Measurements from ENCODE around the gene MT1G.
"Not testable (repeated sequence)": the region's sequence is repeated elsewhere in the genome, so short reads cannot be mapped to it uniquely, and the experiment has no call there.

MT1G gene

DNA sequence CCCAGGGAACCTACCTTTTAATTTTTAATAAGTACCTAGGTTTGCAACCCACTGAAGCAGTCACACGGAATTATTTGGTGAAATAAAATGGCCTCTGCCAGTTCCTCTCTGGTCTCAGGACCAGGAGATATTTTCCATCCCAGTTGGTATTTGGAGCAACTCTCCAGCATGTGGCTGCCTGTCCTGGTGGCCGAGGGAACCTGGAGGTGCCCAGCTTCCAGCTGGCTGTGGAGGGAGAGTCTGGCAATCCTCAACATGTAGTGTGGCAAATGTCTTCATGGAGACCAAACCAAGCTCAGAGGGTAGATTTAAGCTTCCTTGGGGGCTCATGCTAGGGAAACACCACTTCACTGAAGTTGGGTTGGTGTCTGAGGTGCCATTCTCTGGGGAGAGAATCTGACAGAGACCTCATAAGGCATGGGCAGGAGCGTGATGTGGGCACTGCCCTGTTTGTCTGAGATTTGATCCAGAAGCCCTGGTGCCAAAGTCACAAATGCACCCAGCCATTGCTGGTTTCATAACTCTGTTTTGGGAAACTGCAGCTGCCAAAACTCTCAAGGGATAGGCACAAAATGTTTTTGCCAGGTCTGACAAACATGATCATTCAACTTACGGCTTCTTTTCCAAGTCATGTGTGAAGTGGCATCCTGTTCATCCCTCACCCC is 17.2 kb upstream of the MT1G start:
- peak in 1 of 56 donors; percentile 14 for DNase-seq

GRCh38 chr16:56684256-56684925 is 16.5 kb upstream of the MT1G start:
- peak in 8 of 56 donors; percentile 12 to 53 (median 32) for DNase-seq

DNA sequence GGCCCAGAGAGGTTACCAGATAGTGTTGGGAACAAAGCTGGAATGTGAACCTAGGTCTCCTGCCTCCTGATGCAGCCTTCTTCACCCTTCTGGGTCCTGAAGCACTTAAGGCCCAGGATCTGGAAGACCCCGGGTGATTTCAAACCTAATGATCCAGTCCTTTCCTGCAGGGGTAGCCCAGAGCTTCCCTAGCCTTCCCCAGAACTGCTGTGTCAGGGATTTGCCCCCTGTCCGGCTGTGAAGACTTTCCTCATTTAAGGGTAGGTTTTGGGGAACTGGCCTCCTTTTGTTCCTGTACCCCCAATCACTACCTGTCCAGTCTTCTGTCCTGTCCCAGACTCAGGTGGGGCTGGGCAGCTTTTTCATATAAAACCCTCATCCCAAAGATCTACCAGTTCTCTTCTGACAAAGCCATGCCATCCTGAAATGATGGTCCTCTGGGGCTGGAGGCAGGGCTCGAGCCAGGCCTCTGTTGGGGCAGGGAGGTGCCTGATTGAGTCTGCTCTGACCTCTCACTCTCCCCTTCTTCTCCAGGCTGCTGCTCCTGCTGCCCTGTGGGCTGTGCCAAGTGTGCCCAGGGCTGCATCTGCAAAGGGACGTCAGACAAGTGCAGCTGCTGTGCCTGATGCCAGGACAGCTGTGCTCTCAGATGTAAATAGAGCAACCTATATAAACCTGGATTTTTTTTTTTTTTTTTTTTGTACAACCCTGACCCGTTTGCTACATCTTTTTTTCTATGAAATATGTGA is 15.7 kb upstream of the MT1G start:
- DNase-seq: peak in 3 of 56 donors; percentile 6 to 36 (median 8)

GRCh38 chr16:56682703-56683397 is 15.0 kb upstream of the MT1G start:
- DNase-seq: peak in 1 of 56 donors; percentile 10

DNA sequence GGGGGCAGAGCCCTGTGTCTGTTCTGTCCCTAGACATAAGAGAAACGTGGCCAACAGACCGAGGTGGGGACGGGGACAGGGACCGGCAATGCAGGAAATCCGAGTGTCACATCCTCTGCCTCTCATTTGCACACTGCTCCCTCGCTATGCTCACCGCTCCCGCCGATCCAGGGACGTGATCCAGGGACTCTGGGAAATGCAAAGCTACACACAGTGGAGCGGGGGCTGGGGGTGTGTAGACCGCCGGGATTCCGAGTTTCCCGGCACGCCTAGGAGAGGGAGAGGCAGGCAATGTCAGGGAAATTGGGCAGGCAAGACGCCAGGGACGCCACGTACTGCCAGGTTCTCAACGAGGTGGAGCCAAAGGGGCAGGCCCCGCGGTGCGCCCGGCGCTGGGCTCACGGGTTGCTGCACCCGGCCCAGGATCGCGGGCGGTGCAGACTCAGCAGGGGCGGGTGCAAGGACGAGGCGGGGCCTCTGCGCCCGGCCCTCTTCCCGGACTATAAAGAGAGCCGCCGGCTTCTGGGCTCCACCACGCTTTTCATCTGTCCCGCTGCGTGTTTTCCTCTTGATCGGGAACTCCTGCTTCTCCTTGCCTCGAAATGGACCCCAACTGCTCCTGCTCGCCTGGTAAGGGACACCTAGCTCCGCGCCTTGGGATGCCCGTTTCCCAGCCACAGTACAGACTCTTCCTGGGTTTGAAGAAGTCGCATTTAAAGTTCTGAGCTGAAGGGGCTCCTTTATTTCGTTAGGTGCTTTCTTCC is 14.3 kb upstream of the MT1G start, which contains the start of gene MT1X:
Gene MT1X, plus strand, starts transcription at position 532 of the 764 bp plus-strand sequence. Its CDS starts 71 bp downstream, at position 603.
- peak in 54 of 56 donors; percentile 28 to 90 (median 76) for DNase-seq

GRCh38 chr16:56679818-56680217 is 12.0 kb upstream of the MT1G start:
- no peak for DNase-seq

DNA sequence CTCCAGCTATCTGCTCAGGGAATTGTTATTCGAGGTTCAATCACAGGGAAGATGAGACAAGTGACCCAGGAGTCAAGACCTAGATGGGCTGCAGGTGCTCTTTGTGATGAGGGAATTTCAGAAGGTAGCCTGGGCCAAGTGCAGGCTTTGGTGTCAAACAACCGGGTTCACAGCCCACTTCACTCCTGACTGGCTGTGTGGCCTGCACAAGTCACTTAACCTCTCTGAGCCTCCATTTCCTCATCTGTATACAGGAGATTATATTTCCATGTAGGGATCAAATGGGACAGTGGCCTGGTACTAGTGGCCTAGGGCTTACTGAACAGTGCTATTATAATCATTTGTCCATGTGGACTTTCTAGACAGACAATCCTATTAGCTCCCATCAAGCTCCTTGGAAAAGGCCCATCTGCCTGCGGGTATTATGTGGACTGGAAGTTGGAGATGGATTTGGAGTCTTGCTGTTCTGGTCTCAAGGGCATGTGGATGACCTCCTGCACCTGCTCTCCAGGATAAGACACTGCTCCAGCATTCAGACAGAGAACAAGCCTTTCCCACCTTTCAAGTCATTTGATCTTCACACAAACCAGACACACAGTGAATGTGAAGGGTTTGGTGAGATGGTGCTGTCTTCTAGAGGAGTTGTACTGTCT is 11.3 kb upstream of the MT1G start:
- DNase-seq: no peak

DNA sequence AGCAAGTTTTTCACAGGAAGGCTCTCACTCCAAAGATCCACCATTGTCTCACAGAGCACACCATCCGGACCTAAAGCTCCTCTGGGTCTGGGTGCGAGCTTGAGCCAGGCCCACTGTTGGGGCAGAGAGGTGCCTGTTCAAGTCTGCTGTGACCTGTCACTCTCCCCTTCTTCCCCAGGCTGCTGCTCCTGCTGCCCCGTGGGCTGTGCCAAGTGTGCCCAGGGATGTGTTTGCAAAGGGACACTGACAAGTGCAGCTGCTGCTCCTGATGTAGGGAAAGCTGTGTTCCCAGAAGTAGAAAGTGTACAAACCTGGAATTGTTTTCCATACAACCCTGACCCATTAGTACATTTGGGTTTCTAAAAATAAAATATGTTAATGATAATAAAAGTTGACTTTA is 9.6 kb upstream of the MT1G start:
- no peak for DNase-seq

- DNase-seq: no peak
Measured at GRCh38 chr16:56675685-56676210, 7.9 kb upstream of the MT1G start.

- DNase-seq: not testable (repeated sequence)
Measured at GRCh38 chr16:56674570-56674969, 6.7 kb upstream of the MT1G start.

- DNase-seq: peak in 5 of 56 donors; percentile 9 to 25 (median 13)
Measured at GRCh38 chr16:56673921-56674320, 6.1 kb upstream of the MT1G start.

DNA sequence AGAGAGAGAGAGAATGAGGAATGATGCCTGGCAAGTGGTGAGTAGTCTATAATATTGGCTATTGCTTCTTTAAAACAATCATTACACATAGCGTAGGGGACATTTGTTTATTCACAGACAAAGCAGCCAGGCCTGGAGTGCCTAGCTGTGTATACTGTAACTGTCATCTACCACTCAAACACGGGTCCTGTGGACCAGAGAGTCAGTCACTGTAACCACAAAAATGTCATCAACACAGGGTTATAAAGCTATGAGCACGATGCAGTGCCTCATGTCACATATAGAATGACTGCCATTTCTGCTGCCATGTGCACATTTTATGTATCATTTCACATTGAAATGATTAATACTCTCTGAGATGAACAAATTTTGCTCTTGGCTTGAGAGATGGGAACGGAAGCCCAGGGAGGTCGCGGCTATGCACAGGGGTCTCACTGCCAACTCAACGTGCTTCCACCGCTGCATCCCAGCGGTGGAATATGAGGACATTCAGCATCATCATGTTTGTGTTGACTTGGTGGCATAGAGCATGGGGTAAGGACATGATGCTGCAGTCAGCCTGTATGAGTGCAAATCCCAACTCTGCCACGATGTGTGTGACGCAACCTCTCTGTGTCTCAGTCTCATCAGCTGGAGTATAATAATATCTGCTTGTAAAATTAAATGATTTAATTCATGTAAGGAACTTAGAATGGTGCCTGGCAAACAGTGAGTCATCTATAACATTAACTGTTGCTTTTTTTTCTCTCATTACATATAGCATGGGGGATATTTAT is 5.1 kb upstream of the MT1G start:
- no peak for DNase-seq

GRCh38 chr16:56672171-56672570 is 4.3 kb upstream of the MT1G start:
- DNase-seq: not testable (repeated sequence)

DNA sequence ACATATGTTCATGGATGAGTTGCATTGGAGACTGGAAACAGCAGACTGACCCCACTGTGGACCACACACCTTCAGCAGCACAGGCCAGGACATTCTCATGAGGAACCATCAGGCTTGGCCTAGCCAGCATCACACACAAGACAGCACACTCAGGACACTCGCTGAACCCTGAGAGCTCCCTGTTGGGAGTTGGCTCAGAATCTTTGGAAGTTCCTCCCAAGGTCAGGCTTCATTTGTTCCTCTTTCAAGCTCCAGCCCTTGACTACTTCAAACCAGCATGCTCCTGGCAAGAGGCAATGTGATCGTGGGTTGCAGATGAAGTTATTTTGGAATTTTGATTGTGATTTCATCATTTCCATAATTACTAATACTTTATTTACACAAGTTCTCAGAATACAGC is 3.8 kb upstream of the MT1G start:
- DNase-seq: not testable (repeated sequence)

GRCh38 chr16:56670620-56670934 is 2.7 kb upstream of the MT1G start:
- DNase-seq: no peak

DNA sequence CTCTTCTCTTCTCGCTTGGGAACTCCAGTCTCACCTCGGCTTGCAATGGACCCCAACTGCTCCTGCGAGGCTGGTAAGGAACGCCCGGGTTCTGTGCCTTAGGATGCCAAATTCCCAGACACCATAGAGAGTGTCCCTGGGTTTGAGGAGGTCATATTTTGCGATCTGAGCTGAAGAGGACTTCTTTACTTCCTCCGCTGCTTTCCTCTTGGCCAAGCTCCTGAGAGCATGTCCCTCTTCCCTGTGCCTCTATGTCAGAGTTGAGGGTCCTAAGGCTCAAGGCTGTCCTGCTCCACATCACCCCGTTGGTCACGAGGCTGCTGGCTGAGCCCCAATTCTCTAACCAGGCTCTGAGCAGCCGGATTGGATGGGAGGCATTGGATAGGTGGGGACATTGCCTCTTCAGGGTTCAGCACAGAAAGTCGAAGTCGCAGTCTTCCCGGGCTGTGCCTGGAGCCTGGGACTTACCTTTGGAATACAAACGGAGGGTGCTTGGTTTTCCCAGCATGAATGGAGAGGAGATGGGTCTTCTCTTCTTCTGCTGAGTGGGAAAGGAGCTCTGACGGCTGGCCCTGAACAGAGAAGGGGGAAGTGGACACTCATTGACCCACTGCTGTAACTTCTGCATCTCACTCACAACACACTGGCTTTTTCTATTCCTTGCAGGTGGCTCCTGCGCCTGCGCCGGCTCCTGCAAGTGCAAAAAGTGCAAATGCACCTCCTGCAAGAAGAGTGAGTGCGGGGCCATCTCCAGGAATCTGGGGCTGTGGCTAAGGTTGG is 2.2 kb upstream of the MT1G start:
- no peak for DNase-seq

DNA sequence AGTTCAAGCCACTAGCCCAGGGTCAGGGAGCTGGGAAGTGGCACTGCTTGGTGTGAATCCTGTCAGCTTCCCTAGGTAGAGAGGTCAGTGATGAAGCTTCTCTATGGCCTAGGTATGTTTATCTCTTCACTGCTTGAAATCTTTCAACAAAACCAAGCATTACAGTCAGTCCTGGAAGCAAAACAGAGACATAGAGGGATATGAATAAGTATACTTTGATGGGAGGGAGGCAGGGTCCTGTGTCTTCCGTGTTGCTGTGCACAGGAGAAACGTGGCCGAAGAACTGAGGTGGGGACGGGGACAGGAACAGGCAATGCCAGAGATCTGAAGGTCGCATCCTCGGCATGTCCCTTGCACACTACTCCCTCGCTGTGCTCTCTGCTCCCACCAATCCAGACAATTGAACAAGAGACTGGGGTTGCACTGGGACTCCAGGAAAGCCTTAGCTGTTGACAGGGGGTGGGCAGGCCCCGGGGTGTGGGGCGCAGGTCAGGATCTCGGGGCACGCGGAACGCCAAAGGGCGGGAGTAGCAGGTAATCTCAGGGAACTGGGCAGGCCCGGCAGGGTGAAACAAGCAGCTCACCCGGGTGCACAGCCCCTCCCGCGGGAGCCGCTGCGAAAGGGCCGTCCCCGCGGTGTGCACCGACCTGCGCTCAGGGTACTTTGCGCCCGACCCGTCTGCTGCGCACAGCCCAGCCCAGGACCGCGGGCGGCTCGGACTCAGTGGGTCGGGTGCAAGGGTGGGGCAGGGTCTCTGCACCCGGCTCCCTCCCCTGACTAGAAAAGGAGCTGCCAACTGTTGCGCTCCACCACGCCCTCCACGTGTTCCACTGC is 1.4 kb upstream of the MT1G start, which contains the start of gene MT1H:
Gene MT1H, plus strand, starts transcription at position 810 of the 835 bp plus-strand sequence. CDS start 71 bp downstream, outside the sequence.
- DNase-seq: no peak

All from amygdala (tissue), 56 donors.